Stimulated activated CD8-positive, alpha-beta memory T cell treated with anti-CD3 and anti-CD28 coated beads, Interleukin-4, amount 100 ng/mL, for 48 hours (primary cell): ENCODE results near the gene ZFR2.

Experiments used
- DNase-seq: peaks from one replicate; pipeline ENCODE4 v3.0.0-alpha.2; 2020

ZFR2 gene

DNA sequence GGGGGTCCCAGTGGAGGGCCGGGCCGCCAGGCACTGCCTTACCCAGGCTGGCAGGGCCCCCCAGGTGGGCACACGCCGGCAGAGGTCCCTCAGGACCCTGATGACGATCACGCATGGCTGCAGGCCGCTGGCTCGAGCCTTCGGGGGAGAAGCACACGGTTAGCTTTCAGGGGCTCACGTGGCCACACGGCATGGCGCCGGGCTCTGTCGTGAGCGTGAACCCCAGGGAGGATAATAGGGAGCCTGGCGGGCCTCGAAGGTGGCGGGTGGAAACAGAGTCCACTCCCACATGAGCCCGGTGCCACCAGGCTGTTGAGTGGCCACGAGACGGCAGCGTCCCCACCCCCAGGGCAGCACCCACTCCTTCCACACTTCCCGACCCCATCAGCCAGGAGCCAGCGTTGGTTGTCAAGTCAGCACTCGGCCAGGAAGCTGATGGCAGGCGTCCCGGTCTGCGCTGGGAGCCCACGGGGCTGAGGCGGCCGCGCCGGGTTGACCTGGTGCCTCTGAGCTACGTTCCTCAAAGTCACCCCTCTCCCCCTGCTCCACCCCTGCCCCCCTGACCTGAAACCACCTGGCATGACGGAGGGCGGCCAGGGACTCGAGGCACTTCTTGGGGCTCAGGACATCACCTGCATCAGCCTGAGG lies 58.0 kb downstream of the ZFR2 start:
- no peak for DNase-seq

DNA sequence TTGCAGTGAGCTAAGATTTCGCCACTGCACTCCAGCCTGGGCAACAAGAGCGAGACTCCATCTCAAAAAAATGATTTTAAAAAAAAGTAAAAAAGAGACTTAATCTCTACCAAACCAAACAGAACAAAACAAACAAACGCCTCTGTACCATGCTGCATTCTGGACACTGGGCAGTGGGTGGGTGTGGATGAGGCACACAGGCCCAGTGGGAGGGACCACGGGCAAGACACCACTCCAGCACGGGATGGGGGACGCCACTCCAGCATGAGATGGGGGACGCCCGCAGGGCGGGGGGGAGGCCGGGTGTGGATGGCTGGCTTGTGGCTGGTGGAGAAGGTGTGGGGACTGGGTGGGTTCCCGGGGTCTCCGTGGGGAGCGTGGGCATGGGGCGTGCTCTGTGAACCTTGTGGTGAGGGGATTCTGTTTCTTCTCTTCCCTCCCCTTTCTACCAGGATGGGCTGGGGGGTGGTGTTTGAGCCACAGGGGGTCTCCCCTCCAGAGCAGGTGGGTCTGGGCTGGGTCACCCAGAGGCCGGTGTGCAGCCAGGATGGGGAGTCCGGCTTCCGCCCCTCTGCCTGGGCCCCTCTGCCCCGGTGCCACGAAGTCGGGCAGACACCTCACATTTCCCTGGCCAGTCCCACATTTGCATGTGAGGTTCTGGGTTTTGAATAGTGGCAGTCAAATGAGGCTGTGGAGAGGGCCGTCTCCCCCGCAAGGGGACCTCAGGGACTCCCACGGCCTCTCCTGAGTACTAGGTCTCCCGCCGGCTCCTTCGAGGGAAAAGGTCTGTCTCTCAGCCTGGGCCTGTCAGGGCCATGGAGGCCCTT lies 58.7 kb downstream of the ZFR2 start:
- no peak for DNase-seq

DNA sequence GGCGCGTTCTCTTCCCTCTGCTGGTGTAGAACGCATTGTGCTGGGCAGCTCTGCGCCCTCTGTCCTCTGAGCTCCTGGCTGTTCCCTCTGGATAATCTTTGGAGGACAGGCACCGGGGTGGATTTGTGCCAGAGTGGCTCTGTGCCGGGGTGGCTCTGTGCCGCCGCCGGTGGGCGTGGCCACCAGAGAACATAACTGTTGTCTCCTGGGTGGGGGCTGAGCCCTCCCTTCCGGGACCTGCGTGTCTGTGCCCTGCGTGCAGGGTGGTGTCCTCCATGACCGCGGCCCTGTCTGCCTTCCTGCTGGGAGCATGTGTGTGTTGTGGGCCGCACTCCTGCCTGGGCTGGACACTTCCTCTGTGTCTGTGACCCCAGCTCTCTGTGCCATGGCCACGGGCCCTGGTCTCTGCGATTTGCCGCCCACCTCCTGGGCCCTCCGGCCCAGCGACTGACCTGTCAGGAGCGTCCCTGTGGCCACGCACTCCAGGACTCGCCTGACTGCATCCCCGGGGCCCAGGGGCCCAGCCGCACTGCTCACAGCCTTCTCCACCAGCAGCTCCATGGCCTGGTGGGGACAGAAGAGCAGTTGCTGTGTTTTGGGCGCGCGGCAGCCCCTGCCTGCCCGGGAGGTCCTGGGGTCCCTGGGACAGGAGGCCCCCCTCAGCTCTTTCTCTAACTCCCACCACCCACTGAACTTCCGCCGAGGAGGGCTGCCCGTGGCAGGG lies 60.3 kb downstream of the ZFR2 start:
- DNase-seq: no peak

DNA sequence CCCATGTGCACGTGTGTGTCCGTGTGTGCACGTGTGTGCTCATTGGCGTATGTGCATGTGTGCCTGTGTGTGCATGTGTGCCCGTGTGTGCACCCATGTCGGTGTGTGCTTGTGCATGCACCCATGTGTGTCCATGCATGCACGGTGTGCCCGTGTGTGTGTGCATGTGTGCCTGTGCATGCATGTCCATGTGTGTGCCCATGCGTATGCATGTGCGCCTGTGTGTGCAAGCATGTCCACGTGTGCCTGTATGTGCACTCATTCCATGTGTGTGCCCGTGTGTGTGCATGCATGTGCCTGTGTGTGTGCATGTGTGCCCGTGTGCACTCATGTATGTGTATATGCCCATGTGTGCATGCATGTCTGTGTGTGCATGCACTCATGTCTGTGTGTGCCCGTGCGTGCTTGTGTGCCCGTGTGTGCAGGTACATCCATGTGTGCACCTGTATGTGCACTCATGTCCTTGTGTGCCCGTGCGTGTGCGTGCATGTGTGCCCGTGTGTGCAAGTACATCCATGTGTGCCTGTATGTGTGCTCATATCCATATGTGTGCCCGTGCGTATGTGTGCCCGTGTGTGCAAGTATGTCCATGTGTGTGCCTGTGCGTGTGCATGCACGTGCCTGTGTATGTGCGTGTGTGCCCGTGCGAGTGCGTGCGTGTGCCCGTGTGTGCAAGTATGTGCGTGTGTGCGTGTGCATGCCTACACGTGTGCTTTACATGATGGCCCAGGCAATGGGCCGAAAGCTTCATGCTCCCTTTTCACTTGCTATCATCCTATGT lies 61.1 kb downstream of the ZFR2 start:
- no peak for DNase-seq

DNA sequence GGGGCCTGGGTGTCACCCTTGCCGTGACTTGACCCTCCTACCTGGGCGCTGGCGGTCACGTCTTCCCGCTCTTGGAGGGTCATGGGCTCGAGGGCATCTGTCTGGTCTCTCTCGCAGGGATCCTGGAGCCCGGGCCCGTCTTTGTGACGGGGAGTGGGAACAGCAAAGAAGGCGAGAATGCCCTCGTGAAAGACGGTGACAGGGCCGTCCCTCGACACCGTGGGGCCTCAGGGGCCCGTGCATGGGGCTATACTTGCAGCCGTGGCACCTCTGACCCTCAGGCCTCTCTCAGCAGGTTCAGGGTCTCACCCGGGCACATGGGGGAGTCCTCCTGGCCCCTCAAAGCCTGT lies 61.7 kb downstream of the ZFR2 start:
- DNase-seq: no peak

DNA sequence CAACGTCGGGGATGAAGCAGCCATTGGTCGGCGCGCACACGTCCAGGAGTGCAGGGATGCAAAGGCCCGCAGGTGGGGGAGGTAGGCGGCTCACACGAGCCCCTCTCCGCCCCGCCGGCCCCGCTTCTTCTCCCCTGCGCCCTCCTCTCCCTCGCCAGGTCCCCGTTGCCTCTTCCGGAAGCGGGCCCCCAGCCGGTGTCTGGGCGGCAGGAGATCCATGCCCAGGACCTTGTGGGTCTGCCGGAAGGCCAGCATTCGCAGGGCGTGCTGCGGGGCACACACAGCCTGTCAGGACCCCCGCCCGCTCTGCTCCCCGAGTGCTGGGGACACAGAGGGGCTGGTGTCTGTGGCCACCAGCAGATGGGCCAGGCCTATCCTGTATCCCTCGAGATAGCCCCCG lies 63.0 kb downstream of the ZFR2 start:
- DNase-seq: no peak

DNA sequence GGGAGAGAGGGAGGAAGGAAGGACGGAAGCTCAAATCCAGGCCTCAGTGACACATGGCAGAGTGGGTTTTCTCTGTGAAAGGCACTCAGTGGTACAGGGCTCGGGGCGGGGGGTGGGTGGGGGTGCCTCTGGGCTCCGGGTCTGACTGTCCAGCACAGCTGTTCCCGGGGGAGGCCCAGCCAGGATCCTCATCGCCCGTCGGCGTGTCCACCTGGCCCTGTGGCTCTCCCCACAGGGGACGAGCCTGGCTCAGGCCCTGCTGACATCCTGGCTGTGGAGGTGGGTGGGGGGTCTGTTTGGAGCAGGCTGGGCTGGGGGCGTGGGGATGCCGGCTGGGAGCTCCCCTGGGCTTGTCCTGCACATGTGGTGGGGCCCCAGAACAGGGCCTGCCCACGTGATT lies 64.4 kb downstream of the ZFR2 start:
- DNase-seq: no peak

DNA sequence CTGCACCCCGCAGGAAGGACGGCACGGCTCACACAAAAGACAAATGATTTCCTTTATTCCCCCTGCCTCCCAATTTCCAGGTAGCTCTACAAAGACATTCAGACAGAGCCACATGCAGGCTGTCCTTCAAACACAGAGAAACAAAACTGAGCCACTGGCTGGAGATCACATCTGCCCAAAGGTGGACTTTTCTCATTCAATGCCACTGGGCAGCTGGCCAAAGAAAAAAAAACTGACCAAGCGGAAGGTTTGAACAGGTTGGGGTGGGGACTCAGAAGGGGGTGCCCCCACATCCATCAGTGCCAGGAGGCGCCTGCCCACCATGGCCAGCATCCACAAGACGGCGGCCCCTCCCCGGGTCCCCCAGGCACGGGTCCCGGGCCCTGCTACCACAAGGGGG lies 64.9 kb downstream of the ZFR2 start:
- no peak for DNase-seq

DNA sequence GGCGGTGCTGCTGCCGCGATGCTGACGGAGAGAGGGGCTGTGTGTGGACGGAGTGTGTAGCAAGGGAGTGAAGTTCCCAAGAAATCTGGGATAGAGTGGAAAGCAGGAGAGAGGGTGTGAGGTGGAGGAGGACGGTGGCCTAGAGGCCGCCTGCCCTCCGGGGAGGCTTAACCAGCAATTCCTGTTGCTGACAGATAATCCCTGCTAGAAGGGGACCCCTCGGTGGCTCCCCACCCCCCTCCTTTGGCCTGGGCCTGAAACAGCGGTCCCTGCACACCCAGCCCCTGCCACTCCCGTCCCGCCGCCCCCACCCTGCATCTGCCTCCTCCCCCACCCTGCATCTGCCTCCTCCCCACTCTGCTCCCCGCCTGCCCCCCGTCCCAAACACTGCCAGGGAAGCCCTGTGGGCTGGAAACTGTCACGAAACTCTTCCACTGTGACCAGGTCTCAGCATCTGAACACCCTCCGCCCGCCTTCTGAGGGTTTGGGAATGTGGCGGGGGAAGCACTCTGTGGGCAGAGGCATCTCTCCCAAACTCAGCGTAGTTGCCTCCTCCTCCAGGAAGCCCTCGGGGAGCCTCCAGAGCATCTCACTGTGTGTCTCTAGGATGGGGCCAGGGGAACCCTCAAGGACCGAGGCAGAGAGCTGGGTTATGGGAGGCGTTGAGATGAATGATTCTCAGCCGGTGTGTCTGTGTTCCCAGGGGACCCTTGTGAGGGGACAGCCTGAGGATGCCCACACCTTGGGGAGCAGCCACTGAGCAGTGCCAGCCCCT lies 65.5 kb downstream of the ZFR2 start:
- no peak for DNase-seq

DNA sequence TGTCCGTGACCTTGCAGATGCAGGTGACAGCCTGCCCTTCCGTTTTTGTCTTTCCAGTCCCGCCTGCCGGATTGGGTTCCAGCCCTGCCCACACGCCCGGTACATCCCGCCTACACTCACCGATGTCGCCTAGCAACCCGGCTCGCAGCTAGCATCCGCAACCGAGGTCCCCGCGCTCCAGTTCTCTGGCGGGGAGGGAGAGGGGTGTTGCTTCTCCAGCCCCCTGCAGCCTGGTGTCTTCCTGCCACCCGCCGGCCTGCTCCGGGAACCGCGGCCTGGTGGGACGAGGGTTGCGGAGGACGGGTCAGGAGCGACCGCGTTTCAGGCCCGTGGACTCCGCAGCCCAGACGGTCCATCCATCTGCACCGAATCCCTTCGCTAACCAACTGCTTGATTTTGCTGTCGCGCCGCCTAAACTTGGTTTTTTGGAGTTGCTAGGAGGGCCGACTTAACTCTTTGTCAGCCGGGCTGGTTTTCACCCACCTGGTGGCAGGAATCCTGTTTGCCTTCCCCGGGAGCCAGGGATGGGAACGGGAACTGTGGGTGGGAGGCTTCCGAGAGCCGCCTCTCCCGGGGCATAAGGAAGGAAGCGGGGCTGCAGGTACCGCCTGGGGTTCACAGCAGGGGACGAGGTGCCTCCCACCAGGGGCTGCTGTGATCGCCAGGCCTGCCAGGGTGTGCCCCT lies 67.3 kb downstream of the ZFR2 start:
- peak; percentile 71 for DNase-seq

DNA sequence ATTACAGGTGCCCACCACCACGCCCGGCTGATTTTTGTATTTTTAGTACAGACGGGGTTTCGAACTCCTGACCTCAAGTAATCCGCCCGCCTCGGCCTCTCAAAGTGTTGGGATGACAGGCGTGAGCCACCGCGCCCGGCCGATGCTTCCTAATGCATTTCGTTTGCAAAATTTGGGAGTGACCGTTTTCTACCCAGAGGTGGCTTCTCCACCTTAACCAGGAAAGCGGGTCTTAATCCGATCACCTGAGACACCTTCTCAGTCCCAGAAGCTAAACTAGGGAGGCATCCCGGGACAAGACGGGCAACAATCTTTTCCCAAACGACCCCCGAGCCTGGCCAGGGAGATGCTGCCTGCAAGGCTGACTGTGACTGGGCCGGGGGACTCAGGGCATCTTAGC lies 67.8 kb downstream of the ZFR2 start:
- no peak for DNase-seq

DNA sequence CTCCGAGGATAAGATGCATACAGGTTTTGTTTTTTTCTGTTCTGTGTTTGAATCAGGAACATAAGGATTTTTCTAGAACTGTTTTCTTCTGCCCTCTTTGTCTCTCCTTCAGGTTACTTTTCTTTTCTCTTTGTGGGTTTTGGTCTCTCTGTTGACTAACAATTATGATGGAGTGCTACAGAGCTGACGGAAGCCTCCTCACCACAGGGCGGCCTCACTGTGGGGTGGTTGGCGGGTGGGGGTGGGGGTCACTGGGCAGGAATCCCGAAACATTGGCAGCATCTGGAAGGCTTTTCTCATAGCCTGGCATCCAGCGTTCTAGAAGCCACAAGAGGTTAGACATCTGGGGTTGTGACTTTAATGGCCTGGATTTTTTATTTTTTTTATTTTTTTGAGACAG lies 70.7 kb downstream of the ZFR2 start:
- no peak for DNase-seq

DNA sequence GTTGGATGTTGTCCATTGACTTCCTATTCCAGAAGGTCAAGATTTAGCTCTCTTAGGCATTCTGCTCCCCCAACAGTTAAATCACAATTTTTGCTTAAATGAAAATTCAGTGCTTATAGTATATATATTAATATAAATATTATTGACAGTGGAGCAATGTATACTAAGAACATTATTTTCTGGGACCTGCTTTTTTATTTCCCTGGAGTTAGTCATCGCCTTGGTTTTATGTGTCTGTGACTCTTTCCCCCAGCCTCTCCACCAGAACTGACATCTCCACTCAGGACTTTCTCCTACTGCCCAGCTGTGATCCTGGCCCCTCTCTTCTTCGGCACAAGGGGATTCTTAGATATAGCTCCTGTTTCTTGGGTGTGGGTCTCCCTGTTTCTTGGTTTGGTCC lies 72.5 kb downstream of the ZFR2 start:
- DNase-seq: no peak

DNA sequence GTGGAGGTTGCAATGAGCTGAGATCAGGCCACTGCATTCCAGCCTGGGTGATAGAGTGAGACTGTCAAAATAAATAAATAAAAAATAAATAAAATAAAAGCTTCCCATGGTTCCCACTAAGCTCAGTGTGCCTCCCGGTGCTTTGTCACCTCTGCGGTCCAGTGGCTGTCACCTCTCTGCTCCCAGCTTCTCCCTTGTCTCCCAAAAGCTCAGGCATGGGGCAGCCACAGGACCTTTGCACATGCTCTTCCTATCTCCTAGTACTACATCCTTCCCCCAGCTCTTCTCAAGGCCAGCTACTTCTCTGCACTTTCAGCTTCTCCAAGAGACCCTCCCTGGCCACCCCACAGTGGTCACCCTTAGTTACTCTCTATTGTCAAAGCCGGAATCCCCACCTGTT lies 75.0 kb downstream of the ZFR2 start:
- no peak for DNase-seq

DNA sequence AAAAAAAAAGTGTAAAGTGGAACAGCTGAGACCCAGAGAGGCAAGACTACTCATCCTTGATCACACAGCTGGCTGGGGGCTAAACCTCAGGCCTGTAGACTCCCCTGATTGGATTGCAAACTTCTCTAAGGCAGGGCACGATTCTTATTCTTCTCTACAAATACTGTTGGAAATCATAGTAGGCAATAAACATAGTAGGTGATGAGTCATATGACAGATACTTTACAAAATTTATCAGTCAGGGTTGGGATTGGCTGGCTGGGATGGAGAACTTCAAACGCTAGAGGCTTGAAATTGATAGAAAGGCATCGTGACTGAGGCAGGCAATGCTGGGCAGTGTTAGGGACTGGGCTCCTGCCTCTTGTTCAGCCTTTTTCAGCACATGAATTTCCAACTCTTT lies 76.7 kb downstream of the ZFR2 start:
- DNase-seq: no peak

DNA sequence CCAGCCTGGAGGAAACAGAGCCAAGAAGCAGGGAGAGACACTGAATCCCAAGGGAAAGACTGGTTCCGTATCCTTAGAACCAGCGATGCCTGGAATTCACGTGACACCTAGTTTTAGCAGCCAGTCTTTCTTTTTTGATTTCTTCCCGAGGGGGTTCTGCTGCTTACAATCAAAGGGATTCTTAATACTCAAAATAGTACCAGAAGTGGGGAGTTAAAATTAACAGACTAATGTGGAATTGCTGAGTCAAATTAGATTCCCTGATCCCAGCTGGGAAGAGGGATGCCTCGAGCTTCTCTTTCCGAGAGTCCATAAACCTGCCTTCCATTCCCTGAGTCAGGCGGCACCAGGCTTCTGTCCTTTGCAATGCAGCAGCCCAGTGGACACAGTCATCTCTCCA lies 77.9 kb downstream of the ZFR2 start:
- no peak for DNase-seq

DNA sequence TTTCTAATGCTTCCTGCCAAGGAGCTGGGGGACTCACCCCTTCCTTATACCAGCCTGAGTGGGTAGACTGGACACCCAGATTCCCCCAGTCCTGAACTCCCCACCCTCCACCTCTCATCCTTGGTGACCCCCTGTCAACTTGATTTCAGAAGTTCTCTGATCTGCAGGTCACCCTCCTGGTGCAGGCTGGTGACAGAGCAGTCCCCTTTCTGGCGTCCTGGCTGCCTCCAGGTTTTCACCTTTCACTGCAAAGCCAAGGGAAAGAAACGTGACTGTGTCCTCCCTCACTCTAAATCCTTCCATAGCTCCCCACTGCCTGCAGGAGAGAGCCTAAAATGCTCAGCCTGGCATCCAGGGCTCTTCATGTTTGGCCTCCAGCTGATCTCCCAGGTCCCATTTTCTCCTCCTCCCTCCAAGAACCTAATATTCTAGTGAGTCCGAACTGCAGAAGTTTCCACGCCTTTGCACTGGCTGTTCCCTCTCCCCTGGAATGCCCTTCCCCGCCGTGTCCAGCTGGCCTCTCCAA lies 78.6 kb downstream of the ZFR2 start:
- no peak for DNase-seq

DNA sequence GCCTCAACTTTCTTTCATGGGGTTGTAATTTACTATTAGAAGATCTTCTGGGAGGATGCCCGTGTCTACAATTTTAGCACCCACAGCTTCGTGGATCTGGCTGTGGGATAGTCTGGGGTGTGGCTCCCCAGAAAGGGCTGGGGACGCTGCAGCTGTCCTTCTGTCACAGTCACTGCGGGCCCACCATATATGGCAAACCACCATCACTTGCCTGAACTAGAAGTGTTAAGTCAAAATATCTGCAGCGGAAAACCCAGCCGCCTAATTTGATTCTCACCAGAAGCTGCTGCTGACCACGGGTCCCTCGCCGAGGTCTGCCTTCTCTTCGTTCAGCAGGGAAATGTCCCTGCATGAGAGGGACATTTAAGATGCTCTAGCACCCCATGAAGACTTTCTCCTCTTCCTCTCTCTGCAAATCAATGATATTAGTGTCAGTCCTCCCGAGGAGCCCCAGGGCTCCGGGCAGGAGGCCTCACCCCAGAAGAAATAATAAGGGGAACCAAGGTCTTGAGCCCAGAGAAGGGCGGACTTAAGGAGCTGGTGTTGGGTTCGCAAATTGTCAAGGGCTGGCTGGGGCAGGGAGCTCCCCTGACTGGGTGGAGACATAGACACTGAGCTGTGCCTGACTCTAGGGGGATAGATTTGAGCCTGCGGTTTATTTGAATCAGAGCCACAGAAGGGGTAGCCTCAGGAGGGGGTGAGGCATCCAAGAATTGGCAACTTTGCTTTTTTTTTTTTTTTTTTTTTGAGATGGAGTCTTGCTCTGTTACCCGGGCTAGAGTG lies 79.7 kb downstream of the ZFR2 start:
- DNase-seq: no peak

DNA sequence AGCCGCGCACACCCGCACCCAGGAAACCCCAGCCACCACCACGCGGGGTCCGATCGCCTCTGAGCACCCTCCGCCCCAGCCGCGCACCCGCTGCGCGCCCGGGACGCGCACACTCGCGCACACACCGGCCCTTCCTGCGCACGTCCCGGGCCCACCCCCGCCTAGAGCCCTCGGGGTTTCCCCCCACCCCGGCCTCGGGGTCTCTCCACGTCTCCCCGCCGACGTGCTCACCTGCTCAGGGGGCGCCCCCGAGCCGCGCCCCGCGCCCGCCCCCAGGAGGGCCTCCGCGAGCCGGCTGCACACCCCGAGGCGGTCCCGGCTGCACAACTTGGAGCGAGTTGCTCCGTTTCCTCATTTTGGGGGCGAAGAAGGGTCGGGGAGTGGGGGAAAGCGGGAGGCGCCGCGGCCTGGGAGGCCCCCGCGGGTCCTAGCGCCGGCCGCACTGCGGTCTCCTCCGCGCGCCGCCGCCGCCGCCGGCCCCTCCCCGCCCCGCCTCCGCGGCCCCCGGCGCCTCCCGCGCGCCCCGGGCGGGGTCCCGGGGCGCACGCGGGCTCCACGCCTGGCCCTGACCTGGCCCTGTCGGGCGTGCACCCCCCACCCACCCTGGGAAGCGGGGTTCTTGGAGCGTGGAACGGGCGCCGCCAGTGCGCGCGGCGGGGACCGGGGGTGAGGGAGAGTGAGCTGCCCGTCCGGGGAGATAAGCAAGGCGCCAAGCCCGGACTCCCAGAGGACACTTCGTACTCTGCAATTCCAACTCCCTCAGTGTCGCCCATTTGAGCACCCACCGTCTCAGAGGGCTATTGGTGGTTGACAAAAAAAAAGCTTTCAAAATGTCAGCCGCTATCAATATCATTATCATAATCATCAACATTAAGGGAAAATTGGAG lies 82.7 kb downstream of the ZFR2 start, which contains the start of gene MATK:
MATK (minus strand) TSS at position 444 of the 887 bp plus-strand sequence. CDS start 1,246 bp downstream, outside the sequence.
- DNase-seq: peak; percentile 37
